HCT116 (cell line): ENCODE results near the gene KCND2. TPM values are rescaled to one million over a fixed set of nuclear protein-coding genes. Genes with fewer than 3 reads are reported as not detected.

ENCODE experiments used
- ATAC-seq: fragments of 200-7000 bp; cut with Tn5 transposase; 2 replicates; pipeline ENCODE4 v1.9.1; 2020; ENCODE audit warnings: mild to moderate bottlenecking, moderate library complexity
- BruUV-seq: library from RNA; stranded (reverse); fragments of 400-500 nt; replicated peaks from 2 replicates; lab custom pipeline; 2021; lab: Mats Ljungman, UMichigan
- CTCF ChIA-PET: fragments of 300-600 bp; sonication (Branson Sonifier 250); formaldehyde crosslinking; loops from one replicate; lab custom pipeline; 2021; ENCODE audit warnings: antibody characterized with exemption; lab: Charles Lee
- POLR2A ChIA-PET: fragments of 300-600, 350-600 bp; sonication (Branson Sonifier 250); formaldehyde crosslinking; loops from one replicate; lab custom pipeline; 2021; ENCODE audit warnings: antibody characterized with exemption; lab: Charles Lee
- RAD21 ChIA-PET, 2 experiments: fragments of 300-600 bp; sonication (Branson Sonifier 250); formaldehyde crosslinking; loops; one replicate each; lab custom pipeline; 2023; ENCODE audit warnings: low total read pairs in 2 of 2; ENCODE audit not compliant: uncharacterized antibody in 2 of 2, unreplicated experiment in 2 of 2, low non-redundant PET in 1 of 2; lab: Charles Lee
- DNase-seq: peaks from one replicate; pipeline ENCODE4 v3.0.0-alpha.2; 2010; ENCODE audit warnings: low read depth, low spot score
- H2AFZ ChIP-seq: fragments of 200-600 bp; shearing (Covaris generic), sonication (generic); 2 replicates; pipeline ENCODE4 v1.6.1; 2017; ENCODE audit warnings: low read depth, mixed run types, mixed read lengths, antibody characterized with exemption, low read length; ENCODE audit not compliant: poor library complexity, severe bottlenecking
- H3K27ac ChIP-seq: 2 replicates; pipeline ENCODE4 v1.5.1; 2012; ENCODE audit warnings: low read depth, low read length
- H3K27me3 ChIP-seq: fragments of 200-600 bp; sonication (generic); 2 replicates; pipeline ENCODE4 v1.6.1; 2016; ENCODE audit warnings: mixed run types, low read length, mixed read lengths; ENCODE audit not compliant: insufficient read depth
- H3K36me3 ChIP-seq, 2 experiments: fragments of 200-500 bp in 1 of 2; fragments of 200-600 bp in 1 of 2; sonication (Bioruptor generic) in 1 of 2; sonication (generic) in 1 of 2; 2 replicates each; pipeline versions ENCODE4 v1.5.1 to v1.6.1; 2014 to 2016; ENCODE audit warnings: low read length in 2 of 2, inconsistent platforms in 1 of 2, mixed read lengths in 1 of 2, mixed run types in 1 of 2; ENCODE audit not compliant: insufficient read depth in 2 of 2, control insufficient read depth in 1 of 2
- H3K4me1 ChIP-seq, 2 experiments: fragments of 200-600 bp in 1 of 2; sonication (generic) in 1 of 2; 2 replicates each; pipeline versions ENCODE4 v1.5.1 to v1.6.1; 2012 to 2017; ENCODE audit warnings: low read length in 2 of 2, inconsistent platforms in 1 of 2, mild to moderate bottlenecking in 1 of 2, mixed read lengths in 1 of 2, mixed run types in 1 of 2, moderate library complexity in 1 of 2; ENCODE audit not compliant: insufficient read depth in 2 of 2, control insufficient read depth in 1 of 2
- H3K4me2 ChIP-seq: fragments of 200-600 bp; sonication (generic); 2 replicates; pipeline ENCODE4 v1.6.1; 2017; ENCODE audit warnings: mixed run types, low read length, mixed read lengths
- H3K4me3 ChIP-seq, 2 experiments: fragments of 200-600 bp in 1 of 2; sonication (generic) in 1 of 2; replicated peaks in 1 of 2; 2 replicates each; pipeline ENCODE4 v1.5.1; 2011 to 2016; ENCODE audit warnings: low read length in 2 of 2, control low read depth in 1 of 2, low read depth in 1 of 2, mild to moderate bottlenecking in 1 of 2, mixed read lengths in 1 of 2, mixed run types in 1 of 2
- H3K79me2 ChIP-seq: fragments of 200-600 bp; sonication (generic); 2 replicates; pipeline ENCODE4 v1.6.1; 2017; ENCODE audit warnings: mild to moderate bottlenecking, mixed run types, low read length, moderate library complexity, mixed read lengths; ENCODE audit not compliant: insufficient read depth
- H3K9ac ChIP-seq: fragments of 200-600 bp; sonication (generic); 2 replicates; pipeline ENCODE4 v1.6.1; 2016; ENCODE audit warnings: low read length, mixed read lengths
- H3K9me2 ChIP-seq: fragments of 200-600 bp; sonication (generic), shearing (Covaris generic); 2 replicates; pipeline ENCODE4 v1.6.1; 2017; ENCODE audit warnings: mixed run types, mild to moderate bottlenecking, moderate library complexity; ENCODE audit not compliant: insufficient read depth
- H3K9me3 ChIP-seq, 2 experiments: fragments of 200-500 bp in 1 of 2; fragments of 200-600 bp in 1 of 2; sonication (Bioruptor generic) in 1 of 2; sonication (generic) in 1 of 2; 2 replicates each; pipeline ENCODE4 v1.6.1; 2014 to 2017; ENCODE audit warnings: low read length in 2 of 2, mixed read lengths in 2 of 2, inconsistent platforms in 1 of 2, low read depth in 1 of 2, mild to moderate bottlenecking in 1 of 2, mixed run types in 1 of 2, moderate library complexity in 1 of 2; ENCODE audit not compliant: control insufficient read depth in 1 of 2, insufficient read depth in 1 of 2
- H4K20me1 ChIP-seq: fragments of 200-600 bp; sonication (generic), shearing (Covaris generic); 2 replicates; pipeline ENCODE4 v1.6.1; 2017; ENCODE audit warnings: mixed run types, mild to moderate bottlenecking, moderate library complexity; ENCODE audit not compliant: insufficient read depth
- ATF3 ChIP-seq: IDR thresholded peaks from 2 replicates; pipeline ENCODE4 v1.6.1; 2012
- CEBPB ChIP-seq: IDR thresholded peaks from 2 replicates; pipeline ENCODE4 v1.6.1; 2012; ENCODE audit warnings: low read depth
- EZH2phosphoT487 ChIP-seq: fragments of 200-600 bp; IDR thresholded peaks from 2 replicates; pipeline ENCODE4 v1.6.1; 2018; ENCODE audit warnings: antibody characterized with exemption, borderline replicate concordance
- MAX ChIP-seq: IDR thresholded peaks from 2 replicates; pipeline ENCODE4 v1.6.1; 2012
- POLR2A ChIP-seq: IDR thresholded peaks from 2 replicates; pipeline ENCODE4 v1.7.0; 2011; ENCODE audit warnings: borderline replicate concordance; ENCODE audit not compliant: insufficient read depth, insufficient read length; ENCODE audit errors: extremely low read depth
- RAD21 ChIP-seq: IDR thresholded peaks from 2 replicates; pipeline ENCODE4 v1.6.1; 2012; ENCODE audit warnings: low read depth, mild to moderate bottlenecking
- REST ChIP-seq: IDR thresholded peaks from 2 replicates; pipeline ENCODE4 v1.6.1; 2012; ENCODE audit warnings: low read depth
- SP1 ChIP-seq: IDR thresholded peaks from 2 replicates; pipeline ENCODE4 v1.6.1; 2012; ENCODE audit warnings: low read depth
- SRF ChIP-seq: IDR thresholded peaks from 2 replicates; pipeline ENCODE4 v1.6.1; 2012; ENCODE audit warnings: low read depth
- TCF7L2 ChIP-seq: IDR thresholded peaks from 2 replicates; pipeline ENCODE4 v1.7.0; 2011; ENCODE audit warnings: borderline replicate concordance, inconsistent platforms; ENCODE audit not compliant: insufficient read depth, insufficient read length; ENCODE audit errors: extremely low read depth
- intact Hi-C: fragments of 100-400 bp; cut with micrococcal nuclease; formaldehyde crosslinking; loops from 2 replicates; pipeline ENCODE4 v1.10.0; 2022
- total RNA-seq: library from RNA; stranded (reverse); gene quantifications from one replicate; pipeline ENCODE4 v1.2.1, GENCODE V29; 2021; ENCODE audit not compliant: unreplicated experiment

Gene KCND2
- total RNA-seq, 1 experiment from 2014 or later: 0.05 TPM

- H3K36me3 ChIP-seq: no peaks in the 10 kb centered on the region
These were observed 402.1 kb downstream of the KCND2 start for GRCh38 chr7:120675076-120675475.

More at GRCh38 chr7:120675076-120675475, 402.1 kb downstream of the KCND2 start:
- H3K9me3 ChIP-seq: no peaks in the 10 kb centered on the region
- no peak overlapping the region for H3K4me3 ChIP-seq
- H3K4me1 ChIP-seq: no peaks in the 10 kb centered on the region
- intact Hi-C loops: no loop called here
- ChIA-PET RAD21 (no interaction called here), CTCF (no interaction called here), POLR2A (no interaction called here)
- DNase-seq (no peak), ATAC-seq (no peak)
- no peaks in the 10 kb centered on the region for H3K79me2 ChIP-seq
- no peaks in the 10 kb centered on the region for H3K9me2 ChIP-seq
- no peaks in the 10 kb centered on the region for H3K27me3 ChIP-seq
- no peak overlapping the region for H3K4me2 ChIP-seq
- H2AFZ ChIP-seq: no peak overlapping the region
- H3K9ac ChIP-seq: no peak overlapping the region
- no peaks in the 10 kb centered on the region for H4K20me1 ChIP-seq
- BruUV-seq: no TSS peak
- TF ChIP-seq REST (no peak), EZH2phosphoT487 (no peak), SP1 (no peak), RAD21 (no peak), POLR2A (no peak), SRF (no peak), MAX (no peak), ATF3 (no peak), TCF7L2 (no peak), CEBPB (no peak)
- no peak overlapping the region for H3K27ac ChIP-seq
